Mesendoderm (in vitro differentiated cells): ENCODE results near the gene CARD9.

ENCODE experiments used
- DNase-seq: peaks from one replicate; pipeline ENCODE4 v3.0.0; 2013
- H2AK5ac ChIP-seq: 2 replicates; pipeline ENCODE4 v1.6.1; 2013; ENCODE audit warnings: low read length, inconsistent platforms
- H2BK120ac ChIP-seq: 2 replicates; pipeline ENCODE4 v1.6.1; 2013; ENCODE audit warnings: low read depth, mild to moderate bottlenecking, low read length, moderate library complexity, mixed read lengths
- H2BK15ac ChIP-seq: replicated peaks from 2 replicates; pipeline ENCODE4 v1.6.1; 2013; ENCODE audit warnings: low read depth, mild to moderate bottlenecking, moderate library complexity
- H2BK5ac ChIP-seq: 2 replicates; pipeline ENCODE4 v1.6.1; 2013; ENCODE audit warnings: low read length, inconsistent platforms
- H3K18ac ChIP-seq: 2 replicates; pipeline ENCODE4 v1.6.1; 2013; ENCODE audit warnings: mild to moderate bottlenecking, low read length, mixed read lengths
- H3K23ac ChIP-seq: one replicate; pipeline ENCODE4 v1.6.1; 2013; ENCODE audit warnings: low read length
- H3K27ac ChIP-seq: 2 replicates; pipeline ENCODE4 v1.5.1; 2013; ENCODE audit warnings: low read depth, mild to moderate bottlenecking, inconsistent platforms, low read length, moderate library complexity
- H3K27me3 ChIP-seq: 2 replicates; pipeline ENCODE4 v1.6.1; 2013; ENCODE audit warnings: low read length, control low read depth, mild to moderate bottlenecking, inconsistent platforms; ENCODE audit not compliant: insufficient read depth, poor library complexity
- H3K36me3 ChIP-seq: 2 replicates; pipeline ENCODE4 v1.6.1; 2013; ENCODE audit warnings: low read length, inconsistent platforms; ENCODE audit not compliant: control insufficient read depth, insufficient read depth
- H3K4ac ChIP-seq: one replicate; pipeline ENCODE4 v1.6.1; 2013; ENCODE audit warnings: low read depth, mild to moderate bottlenecking, low read length, moderate library complexity
- H3K4me1 ChIP-seq: 2 replicates; pipeline ENCODE4 v1.6.1; 2013; ENCODE audit warnings: low read depth, low read length, inconsistent platforms; ENCODE audit not compliant: control insufficient read depth
- H3K4me2 ChIP-seq: 2 replicates; pipeline ENCODE4 v1.6.1; 2013; ENCODE audit warnings: low read length
- H3K4me3 ChIP-seq: 2 replicates; pipeline ENCODE4 v1.5.1; 2013; ENCODE audit warnings: mild to moderate bottlenecking, low read length
- H3K56ac ChIP-seq: one replicate; pipeline ENCODE4 v1.6.1; 2013; ENCODE audit warnings: low read length
- H3K79me1 ChIP-seq: 2 replicates; pipeline ENCODE4 v1.6.1; 2013; ENCODE audit warnings: low read length, inconsistent platforms
- H3K79me2 ChIP-seq: 2 replicates; pipeline ENCODE4 v1.6.1; 2013; ENCODE audit warnings: mild to moderate bottlenecking, low read length; ENCODE audit not compliant: control insufficient read depth, insufficient read depth
- H3K9ac ChIP-seq: 2 replicates; pipeline ENCODE4 v1.6.1; 2013; ENCODE audit warnings: low read length, inconsistent platforms
- H4K5ac ChIP-seq: one replicate; pipeline ENCODE4 v1.6.1; 2013; ENCODE audit warnings: low read length
- H4K8ac ChIP-seq: one replicate; pipeline ENCODE4 v1.6.1; 2013; ENCODE audit warnings: low read depth, mild to moderate bottlenecking, control low read depth, low read length, moderate library complexity
- WGBS: extraction: QIAGEN DNeasy Blood & Tissue Kit; methylation state at CpG from one replicate; pipeline ENCODE4 v1.1.7; 2013; ENCODE audit warnings: low lambda C conversion rate, missing lambda C conversion rate; ENCODE audit not compliant: insufficient coverage; ENCODE audit errors: extremely low coverage; 5-methylcytosine and 5-hydroxymethylcytosine counted together

Gene CARD9

DNA sequence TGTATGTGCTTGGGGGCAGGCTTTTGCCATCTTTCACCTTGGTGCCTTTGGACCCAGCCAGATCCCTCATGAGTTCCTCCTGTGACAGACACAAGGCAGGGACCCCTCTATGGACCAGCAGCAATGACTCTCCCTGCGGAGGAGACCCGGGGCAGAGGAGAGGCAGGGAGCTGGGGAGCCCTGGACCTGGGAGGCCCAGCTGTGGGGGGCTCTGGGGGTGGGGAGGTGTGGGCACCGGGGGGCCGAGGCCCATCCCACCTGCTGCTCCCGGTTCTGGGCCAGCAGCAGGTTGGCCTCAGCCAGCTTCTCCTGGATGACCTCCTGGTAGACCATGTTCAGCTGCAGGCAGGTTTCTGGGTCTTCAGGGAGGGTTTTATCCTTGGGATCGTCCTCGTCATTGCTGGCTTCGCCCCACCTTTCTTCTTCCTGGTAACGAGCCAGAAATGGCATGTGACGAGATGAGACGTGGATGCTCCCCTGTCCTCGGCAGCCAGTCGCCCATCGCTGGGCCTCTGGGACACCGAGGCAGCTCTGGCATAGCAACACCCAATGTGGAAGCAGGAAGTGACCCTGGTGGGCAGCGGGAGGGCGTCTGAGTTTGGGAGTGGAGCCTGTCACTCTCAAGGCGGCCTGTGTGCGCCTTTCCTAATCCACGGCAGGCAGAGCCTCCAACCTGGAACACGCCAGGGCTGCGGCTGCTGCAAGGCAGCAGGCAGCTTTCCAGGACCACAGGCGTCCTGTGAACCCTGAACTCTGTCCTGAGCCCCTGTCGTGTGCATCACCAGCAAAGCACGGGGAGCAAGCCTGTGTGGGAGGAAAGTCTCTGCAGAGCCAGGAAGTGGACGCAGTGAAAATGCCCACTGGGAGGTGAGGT lies 22.1 kb upstream of the CARD9 start:
- Histone ChIP-seq H3K27ac (no peak overlapping the region), H3K79me2 (peaks cover 22% of the 10 kb centered on the region), H3K79me1 (peaks cover 18% of the 10 kb centered on the region), H3K18ac (no peak overlapping the region), H3K9ac (no peak overlapping the region), H3K36me3 (peaks cover 26% of the 10 kb centered on the region), H3K4me3 (no peak overlapping the region), H3K4ac (no peak overlapping the region), H4K8ac (no peak overlapping the region), H2BK120ac (no peak overlapping the region), H2BK5ac (no peak overlapping the region), H4K5ac (no peak overlapping the region), H2BK15ac (no peak overlapping the region), H3K27me3 (no peaks in the 10 kb centered on the region), H3K56ac (no peak overlapping the region), H3K4me2 (no peak overlapping the region), H3K4me1 (peaks cover 2% of the 10 kb centered on the region), H2AK5ac (no peak overlapping the region), H3K23ac (no peak overlapping the region)
- DNase-seq: no peak
- no CpG with 5 or more reads among the region's 26 CpGs for WGBS

DNA sequence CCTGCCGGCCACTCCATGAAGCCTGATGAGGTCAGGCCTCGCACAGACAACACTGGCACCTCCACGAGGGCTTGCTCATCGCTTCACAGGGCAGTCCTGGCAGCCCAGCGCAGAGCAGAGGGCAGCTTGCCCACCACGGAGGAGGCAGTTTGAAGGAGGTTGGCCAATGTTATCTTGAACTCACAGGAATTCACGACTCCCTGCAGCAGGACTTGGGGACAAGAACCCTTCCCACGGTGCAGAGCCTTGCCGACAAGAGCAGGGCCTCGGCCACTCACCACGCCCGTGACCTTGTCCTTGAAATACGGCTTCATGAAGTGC lies 21.5 kb upstream of the CARD9 start:
- H3K56ac ChIP-seq: no peak overlapping the region
- no peak overlapping the region for H2BK120ac ChIP-seq
- peaks cover 18% of the 10 kb centered on the region for H3K79me1 ChIP-seq
- no peak overlapping the region for H3K4me2 ChIP-seq
- no peak overlapping the region for H3K9ac ChIP-seq
- no peak overlapping the region for H4K5ac ChIP-seq
- no peak overlapping the region for H4K8ac ChIP-seq
- H3K79me2 ChIP-seq: peaks cover 22% of the 10 kb centered on the region
- H3K36me3 ChIP-seq: peaks cover 26% of the 10 kb centered on the region
- no peak overlapping the region for H2AK5ac ChIP-seq
- H3K27ac ChIP-seq: no peak overlapping the region
- no peak overlapping the region for H3K23ac ChIP-seq
- WGBS: no CpG with 5 or more reads among the region's 13 CpGs
- peaks cover 2% of the 10 kb centered on the region for H3K4me1 ChIP-seq
- no peak overlapping the region for H3K18ac ChIP-seq
- no peak overlapping the region for H2BK5ac ChIP-seq
- DNase-seq: no peak
- H3K4me3 ChIP-seq: no peak overlapping the region
- no peaks in the 10 kb centered on the region for H3K27me3 ChIP-seq
- no peak overlapping the region for H2BK15ac ChIP-seq
- H3K4ac ChIP-seq: no peak overlapping the region

DNA sequence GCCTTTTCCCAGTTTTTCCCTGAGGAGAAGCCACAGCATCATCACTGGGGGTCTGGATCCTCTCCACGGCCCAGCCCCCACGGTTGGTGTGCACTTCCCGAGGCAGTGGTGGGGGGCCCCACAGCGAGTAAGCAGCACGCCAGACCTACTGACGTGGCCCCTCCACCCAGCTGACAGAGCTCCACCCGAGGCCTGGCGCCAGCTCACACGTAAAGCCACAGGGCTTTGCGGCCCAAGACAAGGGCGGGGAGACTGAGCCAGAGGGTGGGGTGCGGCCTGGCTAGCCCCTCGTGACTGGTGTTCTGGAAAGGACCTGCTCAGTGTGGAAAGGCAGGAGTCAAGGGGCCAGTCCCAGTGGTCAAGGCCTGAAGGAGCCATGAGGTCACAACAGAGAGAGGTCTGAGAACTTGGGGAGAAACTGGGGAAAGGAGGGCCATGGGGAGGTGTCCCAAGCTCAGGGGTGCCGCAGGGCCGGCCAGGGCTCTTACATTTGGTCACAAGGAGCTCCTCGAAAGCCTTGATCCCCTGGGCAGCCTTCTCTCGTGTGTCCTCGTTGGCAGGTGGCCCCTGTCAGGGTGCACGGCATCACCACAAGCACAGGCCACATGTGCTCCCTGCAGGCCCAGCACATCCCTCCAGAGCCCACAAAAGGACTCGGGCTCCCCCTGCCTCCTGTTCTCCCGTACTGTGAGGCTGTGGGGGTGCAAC lies 21.0 kb upstream of the CARD9 start:
- no peak overlapping the region for H3K27ac ChIP-seq
- H3K56ac ChIP-seq: no peak overlapping the region
- H2BK120ac ChIP-seq: no peak overlapping the region
- H3K4me3 ChIP-seq: no peak overlapping the region
- no peak overlapping the region for H3K9ac ChIP-seq
- peaks cover 29% of the 10 kb centered on the region for H3K36me3 ChIP-seq
- no peak overlapping the region for H3K23ac ChIP-seq
- no CpG with 5 or more reads among the region's 21 CpGs for WGBS
- peaks cover 17% of the 10 kb centered on the region for H3K79me1 ChIP-seq
- no peak overlapping the region for H2AK5ac ChIP-seq
- H3K18ac ChIP-seq: no peak overlapping the region
- peaks cover 17% of the 10 kb centered on the region for H3K79me2 ChIP-seq
- no peak overlapping the region for H3K4me2 ChIP-seq
- DNase-seq: no peak
- H3K4ac ChIP-seq: no peak overlapping the region
- no peak overlapping the region for H4K8ac ChIP-seq
- no peak overlapping the region for H4K5ac ChIP-seq
- peaks cover 2% of the 10 kb centered on the region for H3K4me1 ChIP-seq
- no peaks in the 10 kb centered on the region for H3K27me3 ChIP-seq
- H2BK15ac ChIP-seq: no peak overlapping the region
- H2BK5ac ChIP-seq: no peak overlapping the region

DNA sequence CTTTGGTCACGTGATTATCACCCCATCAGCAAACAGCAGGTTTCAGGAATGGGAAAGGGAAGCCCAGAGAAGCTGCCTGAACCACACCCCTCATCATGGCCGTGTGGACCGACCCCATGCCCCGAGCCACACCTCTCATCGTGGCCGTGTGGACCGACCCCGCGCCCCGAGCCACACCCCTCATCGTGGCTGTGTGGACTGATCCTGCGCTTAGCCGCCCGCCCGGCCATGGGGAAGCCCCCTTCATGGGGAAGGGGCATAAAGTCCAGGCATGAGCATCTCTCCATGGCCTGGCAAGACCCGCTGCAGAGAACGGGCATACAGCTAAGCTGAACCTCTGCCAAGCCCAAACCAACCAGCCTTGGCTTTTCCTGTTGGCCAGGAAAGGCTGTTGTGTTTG lies 20.1 kb upstream of the CARD9 start:
- DNase-seq: no peak
- H2BK120ac ChIP-seq: no peak overlapping the region
- H4K8ac ChIP-seq: no peak overlapping the region
- H3K36me3 ChIP-seq: peaks cover 33% of the 10 kb centered on the region
- H3K27me3 ChIP-seq: no peaks in the 10 kb centered on the region
- H3K4me3 ChIP-seq: no peak overlapping the region
- H3K27ac ChIP-seq: no peak overlapping the region
- no peak overlapping the region for H2BK5ac ChIP-seq
- peaks cover 8% of the 10 kb centered on the region for H3K79me2 ChIP-seq
- no CpG with 5 or more reads among the region's 17 CpGs for WGBS
- no peaks in the 10 kb centered on the region for H3K4me1 ChIP-seq
- no peak overlapping the region for H3K4ac ChIP-seq
- no peak overlapping the region for H3K23ac ChIP-seq
- no peak overlapping the region for H3K9ac ChIP-seq
- no peak overlapping the region for H2BK15ac ChIP-seq
- no peak overlapping the region for H3K18ac ChIP-seq
- H3K56ac ChIP-seq: no peak overlapping the region
- H3K4me2 ChIP-seq: no peak overlapping the region
- no peak overlapping the region for H4K5ac ChIP-seq
- H2AK5ac ChIP-seq: no peak overlapping the region
- H3K79me1 ChIP-seq: peaks cover 10% of the 10 kb centered on the region

DNA sequence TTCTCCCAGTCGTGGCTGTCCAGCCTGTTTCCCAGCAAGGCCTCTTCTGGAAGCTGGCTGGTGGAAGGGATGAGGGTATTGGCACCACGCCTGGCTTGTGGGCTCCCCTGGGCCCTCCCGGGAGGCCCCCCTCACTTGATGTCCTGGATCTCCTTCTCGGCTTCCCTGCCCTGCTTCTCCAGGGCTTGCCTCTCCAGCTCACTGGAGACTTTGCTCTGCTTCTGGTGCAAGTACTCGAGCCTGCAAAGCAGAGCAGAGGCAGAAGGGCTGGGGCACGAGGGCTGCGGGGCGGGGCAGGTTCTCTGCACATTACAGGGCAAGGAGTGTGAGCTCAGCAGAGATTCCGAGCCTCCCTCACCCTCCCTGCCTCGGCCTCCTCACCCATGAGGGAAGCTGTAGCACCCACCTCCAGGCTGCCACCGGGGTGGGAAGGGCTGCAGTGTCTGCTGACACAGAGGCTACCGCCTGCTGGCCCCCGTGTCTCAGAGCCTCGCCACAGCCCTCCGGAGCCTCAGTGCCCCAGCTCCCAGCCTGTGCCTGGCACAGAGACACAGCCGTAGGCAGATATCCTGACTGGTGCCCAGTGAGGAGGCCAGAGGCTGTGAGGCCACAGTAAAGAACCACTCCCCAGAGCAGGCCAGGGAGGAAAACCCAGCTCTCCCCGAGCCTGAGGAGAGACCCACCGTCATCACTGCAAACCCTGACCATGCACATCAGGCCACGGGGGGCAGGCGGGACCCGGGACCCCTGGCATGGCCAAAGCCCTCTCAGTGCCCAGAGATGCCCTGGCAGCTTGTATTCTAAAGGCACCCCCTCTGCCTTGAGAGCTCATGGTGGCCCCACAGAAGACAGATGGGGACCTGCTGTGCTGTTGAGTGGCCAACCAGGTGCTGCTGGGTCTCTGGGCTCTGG lies 19.3 kb upstream of the CARD9 start:
- no peak overlapping the region for H3K27ac ChIP-seq
- H3K4me3 ChIP-seq: no peak overlapping the region
- no peak overlapping the region for H3K4ac ChIP-seq
- no CpG with 5 or more reads among the region's 21 CpGs for WGBS
- H2BK15ac ChIP-seq: no peak overlapping the region
- H2BK5ac ChIP-seq: no peak overlapping the region
- H3K56ac ChIP-seq: no peak overlapping the region
- H3K23ac ChIP-seq: no peak overlapping the region
- H2AK5ac ChIP-seq: no peak overlapping the region
- no peak overlapping the region for H3K4me2 ChIP-seq
- no peaks in the 10 kb centered on the region for H3K27me3 ChIP-seq
- H4K5ac ChIP-seq: no peak overlapping the region
- no peaks in the 10 kb centered on the region for H3K4me1 ChIP-seq
- H3K79me2 ChIP-seq: peaks cover 2% of the 10 kb centered on the region
- DNase-seq: no peak
- peaks cover 8% of the 10 kb centered on the region for H3K79me1 ChIP-seq
- no peak overlapping the region for H4K8ac ChIP-seq
- no peak overlapping the region for H3K18ac ChIP-seq
- H3K36me3 ChIP-seq: peaks cover 36% of the 10 kb centered on the region
- H2BK120ac ChIP-seq: no peak overlapping the region
- no peak overlapping the region for H3K9ac ChIP-seq
